Caco-2 (cell line): ENCODE results near the gene RASL12. TPM values are rescaled to one million over a fixed set of nuclear protein-coding genes. Genes with fewer than 3 reads are reported as not detected.

Experiments used
- BruUV-seq: library from RNA; stranded (reverse); fragments of 400-500 nt; replicated peaks from 2 replicates; lab custom pipeline; 2021; lab: Mats Ljungman, UMichigan
- CTCF ChIA-PET: fragments of 300-600 bp; sonication (Branson Sonifier 250); formaldehyde crosslinking; loops from one replicate; lab custom pipeline; 2022; ENCODE audit warnings: antibody characterized with exemption; lab: Charles Lee
- POLR2A ChIA-PET: fragments of 300-600 bp; sonication (Branson Sonifier 250); formaldehyde crosslinking; loops from one replicate; lab custom pipeline; 2022; ENCODE audit warnings: antibody characterized with exemption; lab: Charles Lee
- DNase-seq, 2 experiments: peaks; one replicate each; pipeline versions ENCODE4 v3.0.0 to v3.0.0-alpha.2; 2020 to 2022
- H3K27me3 ChIP-seq: replicated peaks from 2 replicates; pipeline ENCODE4 v1.6.0; 2011; ENCODE audit warnings: low read length; ENCODE audit not compliant: control insufficient read depth, insufficient read depth
- H3K36me3 ChIP-seq: 2 replicates; pipeline ENCODE4 v1.5.1; 2011; ENCODE audit warnings: low read length; ENCODE audit not compliant: control insufficient read depth, insufficient read depth
- H3K4me1 ChIP-seq: fragments of 250-450 bp; sonication (Bioruptor Pico); 2 replicates; pipeline ENCODE4 v1.5.1; 2020; ENCODE audit warnings: mild to moderate bottlenecking
- H3K4me3 ChIP-seq: 2 replicates; pipeline ENCODE4 v1.5.1; 2011; ENCODE audit warnings: low read depth, mild to moderate bottlenecking, control low read depth, low read length
- H3K9me3 ChIP-seq: fragments of 250-450 bp; sonication (Bioruptor Pico); 2 replicates; pipeline ENCODE4 v1.5.1; 2020; ENCODE audit warnings: mild to moderate bottlenecking, moderate library complexity
- H3K27ac Mint-ChIP-seq: one replicate; pipeline ENCODE4 v1.8.0; 2022; ENCODE audit warnings: mixed read lengths; ENCODE audit not compliant: unreplicated experiment
- H3K27me3 Mint-ChIP-seq: one replicate; pipeline ENCODE4 v1.8.0; 2022; ENCODE audit warnings: mixed read lengths; ENCODE audit not compliant: insufficient read depth, unreplicated experiment
- H3K36me3 Mint-ChIP-seq: one replicate; pipeline ENCODE4 v1.8.0; 2022; ENCODE audit warnings: mild to moderate bottlenecking, mixed read lengths; ENCODE audit not compliant: insufficient read depth, unreplicated experiment
- H3K4me1 Mint-ChIP-seq: one replicate; pipeline ENCODE4 v1.8.0; 2022; ENCODE audit warnings: low read depth, mixed read lengths; ENCODE audit not compliant: unreplicated experiment
- H3K4me3 Mint-ChIP-seq: one replicate; pipeline ENCODE4 v1.8.0; 2022; ENCODE audit warnings: mild to moderate bottlenecking, moderate library complexity, mixed read lengths; ENCODE audit not compliant: unreplicated experiment
- H3K9me3 Mint-ChIP-seq: one replicate; pipeline ENCODE4 v1.8.0; 2022; ENCODE audit warnings: mixed read lengths; ENCODE audit not compliant: unreplicated experiment
- CTCF ChIP-seq, 2 experiments: fragments of 200-600 bp in 1 of 2; IDR thresholded peaks; 1 replicate in 1 of 2; 2 replicates in 1 of 2; pipeline versions ENCODE4 v1.5.1 to v1.8.0; 2011 to 2022; ENCODE audit warnings: antibody characterized with exemption in 1 of 2, control low read depth in 1 of 2, inconsistent platforms in 1 of 2, low read depth in 1 of 2, low read length in 1 of 2, mild to moderate bottlenecking in 1 of 2, moderate library complexity in 1 of 2; ENCODE audit not compliant: insufficient read depth in 1 of 2, severe bottlenecking in 1 of 2, unreplicated experiment in 1 of 2
- intact Hi-C: fragments of 100-400 bp; cut with micrococcal nuclease; formaldehyde crosslinking; loops from one replicate; pipeline ENCODE4 v1.10.0; 2022; ENCODE audit not compliant: unreplicated experiment
- total RNA-seq: library from RNA; stranded (reverse); gene quantifications from 2 replicates; pipeline ENCODE4 v1.2.3, GENCODE V29; 2022

The RASL12 gene
- total RNA-seq, 1 experiment from 2014 or later: 6.4 TPM

- peaks cover 31% of the 10 kb centered on the region for H3K36me3 Mint-ChIP-seq
- TF ChIP-seq CTCF (IDR thresholded peaks at IDR 0.05; ENCODE audit: insufficient read depth in 1 of 2, low read depth in 1 of 2, low read length in 1 of 2, severe bottlenecking in 1 of 2, unreplicated experiment in 1 of 2): no peak
- no peaks in the 10 kb centered on the region for H3K9me3 Mint-ChIP-seq
- no peak overlapping the region for H3K4me3 ChIP-seq
- POLR2A ChIA-PET: interaction anchor here (0.5 kb wide), 1 partner anchor 190 kb away, joined by 9 read pairs; no protein-coding TSS in a partner anchor
- no peak for DNase-seq
- H3K27me3 ChIP-seq: no peaks in the 10 kb centered on the region
- peak overlapping the region; percentile 84 for H3K4me3 Mint-ChIP-seq
- peaks cover 7% of the 10 kb centered on the region for H3K4me1 Mint-ChIP-seq
- no peak overlapping the region for H3K27ac Mint-ChIP-seq
- intact Hi-C loops: no loop called here
- CTCF ChIA-PET: no interaction called here
- BruUV-seq: no TSS peak
- H3K9me3 ChIP-seq: no peaks in the 10 kb centered on the region
- no peaks in the 10 kb centered on the region for H3K27me3 Mint-ChIP-seq
- no peaks in the 10 kb centered on the region for H3K36me3 ChIP-seq
- H3K4me1 ChIP-seq: peaks cover 12% of the 10 kb centered on the region
Measured at GRCh38 chr15:65027593-65027992, 40.2 kb downstream of the RASL12 start.

- peaks cover 7% of the 10 kb centered on the region for H3K4me1 Mint-ChIP-seq
- Histone ChIP-seq H3K4me1 (peaks cover 11% of the 10 kb centered on the region), H3K27me3 (no peaks in the 10 kb centered on the region), H3K4me3 (no peak overlapping the region), H3K36me3 (no peaks in the 10 kb centered on the region), H3K9me3 (no peaks in the 10 kb centered on the region)
- H3K27me3 Mint-ChIP-seq: no peaks in the 10 kb centered on the region
- no peak overlapping the region for H3K4me3 Mint-ChIP-seq
- no peak overlapping the region for H3K27ac Mint-ChIP-seq
- intact Hi-C loops: no loop called here
- no peak for TF ChIP-seq CTCF (IDR thresholded peaks at IDR 0.05; ENCODE audit: insufficient read depth in 1 of 2, low read depth in 1 of 2, low read length in 1 of 2, severe bottlenecking in 1 of 2, unreplicated experiment in 1 of 2)
- ChIA-PET CTCF (no interaction called here), POLR2A (no interaction called here)
- H3K9me3 Mint-ChIP-seq: no peaks in the 10 kb centered on the region
- H3K36me3 Mint-ChIP-seq: peaks cover 31% of the 10 kb centered on the region
- DNase-seq: no peak
- no TSS peak for BruUV-seq
Measured at GRCh38 chr15:65026756-65027155, 41.0 kb downstream of the RASL12 start.

- Histone ChIP-seq H3K4me1 (no peaks in the 10 kb centered on the region), H3K9me3 (no peaks in the 10 kb centered on the region), H3K36me3 (no peaks in the 10 kb centered on the region), H3K4me3 (no peak overlapping the region), H3K27me3 (no peaks in the 10 kb centered on the region)
- ChIA-PET POLR2A (no interaction called here), CTCF (interaction anchor here (0.7 kb wide), 1 partner anchor 136 kb away, joined by 3 read pairs; no protein-coding TSS in a partner anchor)
- no peak overlapping the region for H3K4me3 Mint-ChIP-seq
- no peak overlapping the region for H3K27ac Mint-ChIP-seq
- no peak for DNase-seq
- no TSS peak for BruUV-seq
- intact Hi-C loops: no loop called here
- no peaks in the 10 kb centered on the region for H3K27me3 Mint-ChIP-seq
- TF ChIP-seq CTCF (IDR thresholded peaks at IDR 0.05; ENCODE audit: insufficient read depth in 1 of 2, low read depth in 1 of 2, low read length in 1 of 2, severe bottlenecking in 1 of 2, unreplicated experiment in 1 of 2): no peak
- H3K36me3 Mint-ChIP-seq: peaks cover 44% of the 10 kb centered on the region
- no peaks in the 10 kb centered on the region for H3K9me3 Mint-ChIP-seq
- no peaks in the 10 kb centered on the region for H3K4me1 Mint-ChIP-seq
Measured at GRCh38 chr15:65021488-65021887, 46.3 kb downstream of the RASL12 start.
